ENCODE data around the gene STIM1.

DNA sequence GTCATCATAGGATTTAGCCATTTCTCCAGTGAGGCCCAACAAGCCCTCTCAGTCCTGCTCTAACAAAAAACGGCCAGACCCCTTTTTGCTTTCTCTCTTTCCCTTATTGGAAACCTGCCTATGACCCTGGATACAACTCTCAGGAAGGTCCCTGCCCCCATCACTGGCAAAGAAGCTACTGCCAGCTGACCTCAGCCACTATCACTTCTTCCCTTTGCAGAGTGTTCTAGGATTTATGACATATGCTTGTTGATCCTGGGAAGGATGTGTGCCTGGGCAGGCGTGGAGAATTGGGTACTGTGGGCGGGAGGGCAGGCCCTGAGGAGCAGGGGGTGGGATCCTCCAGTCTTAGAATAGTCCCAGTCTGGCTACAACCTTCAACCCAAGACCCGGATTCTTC is 39.6 kb upstream of the STIM1 start:
- TF ChIP-seq, protein P1, sequence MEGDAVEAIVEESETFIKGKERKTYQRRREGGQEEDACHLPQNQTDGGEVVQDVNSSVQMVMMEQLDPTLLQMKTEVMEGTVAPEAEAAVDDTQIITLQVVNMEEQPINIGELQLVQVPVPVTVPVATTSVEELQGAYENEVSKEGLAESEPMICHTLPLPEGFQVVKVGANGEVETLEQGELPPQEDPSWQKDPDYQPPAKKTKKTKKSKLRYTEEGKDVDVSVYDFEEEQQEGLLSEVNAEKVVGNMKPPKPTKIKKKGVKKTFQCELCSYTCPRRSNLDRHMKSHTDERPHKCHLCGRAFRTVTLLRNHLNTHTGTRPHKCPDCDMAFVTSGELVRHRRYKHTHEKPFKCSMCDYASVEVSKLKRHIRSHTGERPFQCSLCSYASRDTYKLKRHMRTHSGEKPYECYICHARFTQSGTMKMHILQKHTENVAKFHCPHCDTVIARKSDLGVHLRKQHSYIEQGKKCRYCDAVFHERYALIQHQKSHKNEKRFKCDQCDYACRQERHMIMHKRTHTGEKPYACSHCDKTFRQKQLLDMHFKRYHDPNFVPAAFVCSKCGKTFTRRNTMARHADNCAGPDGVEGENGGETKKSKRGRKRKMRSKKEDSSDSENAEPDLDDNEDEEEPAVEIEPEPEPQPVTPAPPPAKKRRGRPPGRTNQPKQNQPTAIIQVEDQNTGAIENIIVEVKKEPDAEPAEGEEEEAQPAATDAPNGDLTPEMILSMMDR (IDR thresholded peaks at IDR 0.05), result no peak
- TF ChIP-seq POLR2A (IDR thresholded peaks at IDR 0.05), result no peak
